GM10266 (cell line): ENCODE data around the gene SDR42E2.
"Not testable (repeated sequence)": the region's sequence is repeated elsewhere in the genome, so short reads cannot be mapped to it uniquely, and the experiment has no call there.

Source experiments
- DNase-seq: peaks from one replicate; pipeline ENCODE4 v3.0.0; 2012; ENCODE audit errors: extremely low spot score
- CTCF ChIP-seq: IDR thresholded peaks from 2 replicates; pipeline ENCODE4 v1.5.1; 2012; ENCODE audit warnings: mild to moderate bottlenecking, low read depth; ENCODE audit not compliant: control insufficient read depth, insufficient read depth; ENCODE audit errors: missing control alignments

The SDR42E2 gene

GRCh38 chr16:22124583-22125284 is 37.6 kb upstream of the SDR42E2 start:
- no peak for TF ChIP-seq CTCF
- DNase-seq, result no peak

- TF ChIP-seq CTCF, result no peak
- DNase-seq, result no peak
These were observed 36.2 kb upstream of the SDR42E2 start for GRCh38 chr16:22126037-22126558.

- not testable (repeated sequence) for DNase-seq
These were observed 33.8 kb upstream of the SDR42E2 start for GRCh38 chr16:22128537-22128936.

- DNase-seq, result no peak
- TF ChIP-seq CTCF, result no peak
These were observed 31.8 kb upstream of the SDR42E2 start for GRCh38 chr16:22130528-22130927.

- TF ChIP-seq CTCF, result no peak
- DNase-seq, result no peak
These were observed 29.5 kb upstream of the SDR42E2 start for GRCh38 chr16:22132801-22133200.

GRCh38 chr16:22138482-22138881 is 23.8 kb upstream of the SDR42E2 start:
- DNase-seq, result no peak
- TF ChIP-seq CTCF, result no peak

- TF ChIP-seq CTCF, result no peak
- no peak for DNase-seq
These were observed 23.3 kb upstream of the SDR42E2 start for GRCh38 chr16:22139008-22139407.
